SK-N-SH (cell line): Measurements from ENCODE around the gene DMKN.

Experiments
- JUND ChIP-seq: IDR thresholded peaks from 2 replicates; pipeline ENCODE4 v1.4.0; 2012
- PBX3 ChIP-seq: IDR thresholded peaks from 2 replicates; pipeline ENCODE4; 2012
- RAD21 ChIP-seq: IDR thresholded peaks from 2 replicates; pipeline ENCODE4 v1.6.1; 2012; ENCODE audit warnings: mild to moderate bottlenecking, low read length
- TF ChIP-seq, protein P1 (sequence below): fragments of 200-600 bp; sonication (generic); IDR thresholded peaks from 2 replicates; pipeline ENCODE4 v1.6.1; 2017; ENCODE audit warnings: antibody characterized with exemption, mild to moderate bottlenecking, moderate library complexity

DNA sequence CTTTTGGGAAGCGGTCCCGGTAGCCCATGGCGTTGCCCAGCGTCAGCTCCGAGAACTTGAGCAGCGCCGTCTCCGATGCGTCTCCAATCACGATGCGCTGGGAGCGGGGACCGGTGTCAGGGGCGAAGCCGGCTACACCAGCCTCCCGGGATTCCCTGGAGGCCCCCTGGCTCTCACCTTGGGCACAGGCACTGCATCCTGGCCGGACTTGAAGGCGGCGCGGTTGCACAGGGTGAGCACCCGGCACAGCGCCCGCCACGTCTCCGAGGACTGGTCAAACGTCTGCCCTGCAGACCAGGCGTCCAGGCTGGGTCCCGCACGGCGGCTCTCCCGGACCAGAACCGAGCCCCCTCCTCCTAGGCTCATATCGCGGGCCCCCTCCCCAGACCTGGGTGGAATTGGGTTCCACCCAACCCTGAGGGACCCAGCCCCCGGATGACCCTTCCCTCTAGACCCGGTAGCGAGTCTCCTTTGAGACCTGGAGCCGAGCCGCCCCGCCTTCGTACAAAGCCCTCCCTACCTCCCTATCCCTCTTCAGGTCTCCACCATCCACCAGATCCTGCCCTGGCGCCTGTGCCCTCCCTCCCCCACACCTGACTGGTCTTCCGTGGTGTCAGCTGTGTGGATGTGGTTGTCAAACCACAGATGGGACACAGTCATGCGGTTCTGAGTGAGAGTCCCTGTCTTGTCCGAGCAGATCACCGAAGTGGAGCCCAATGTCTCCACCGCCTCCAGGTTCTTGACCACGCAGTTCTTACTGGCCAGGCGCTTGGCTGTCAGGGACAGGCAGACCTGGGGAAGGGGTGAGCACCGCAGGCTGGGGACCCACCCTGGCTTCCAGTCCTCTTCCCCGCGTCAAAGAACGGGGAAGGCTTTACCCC is 45.2 kb upstream of the DMKN start:
- no peak for TF ChIP-seq JUND
- TF ChIP-seq, protein P1, sequence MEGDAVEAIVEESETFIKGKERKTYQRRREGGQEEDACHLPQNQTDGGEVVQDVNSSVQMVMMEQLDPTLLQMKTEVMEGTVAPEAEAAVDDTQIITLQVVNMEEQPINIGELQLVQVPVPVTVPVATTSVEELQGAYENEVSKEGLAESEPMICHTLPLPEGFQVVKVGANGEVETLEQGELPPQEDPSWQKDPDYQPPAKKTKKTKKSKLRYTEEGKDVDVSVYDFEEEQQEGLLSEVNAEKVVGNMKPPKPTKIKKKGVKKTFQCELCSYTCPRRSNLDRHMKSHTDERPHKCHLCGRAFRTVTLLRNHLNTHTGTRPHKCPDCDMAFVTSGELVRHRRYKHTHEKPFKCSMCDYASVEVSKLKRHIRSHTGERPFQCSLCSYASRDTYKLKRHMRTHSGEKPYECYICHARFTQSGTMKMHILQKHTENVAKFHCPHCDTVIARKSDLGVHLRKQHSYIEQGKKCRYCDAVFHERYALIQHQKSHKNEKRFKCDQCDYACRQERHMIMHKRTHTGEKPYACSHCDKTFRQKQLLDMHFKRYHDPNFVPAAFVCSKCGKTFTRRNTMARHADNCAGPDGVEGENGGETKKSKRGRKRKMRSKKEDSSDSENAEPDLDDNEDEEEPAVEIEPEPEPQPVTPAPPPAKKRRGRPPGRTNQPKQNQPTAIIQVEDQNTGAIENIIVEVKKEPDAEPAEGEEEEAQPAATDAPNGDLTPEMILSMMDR: no peak
- TF ChIP-seq RAD21: no peak
- TF ChIP-seq PBX3: no peak
